Vagina (tissue), 2 donors: ENCODE measurements around the gene CRYBA2.

Source experiments
- CTCF ChIP-seq, 3 experiments: fragments of 450-650 bp in 2 of 3; fragments of 200-600 bp in 1 of 3; sonication (generic) in 1 of 3; IDR thresholded peaks; one replicate each; pipeline ENCODE4 v1.5.1; 2017 to 2019; ENCODE audit warnings: antibody characterized with exemption in 3 of 3, mild to moderate bottlenecking in 2 of 3, moderate library complexity in 2 of 3
- POLR2A ChIP-seq, 2 donors: fragments of 450-650 bp; IDR thresholded peaks; one replicate each; pipeline ENCODE4 v1.6.1; 2017; ENCODE audit warnings: antibody characterized with exemption in 2 of 2, mild to moderate bottlenecking in 2 of 2, moderate library complexity in 2 of 2
- POLR2AphosphoS5 ChIP-seq, 2 donors: sonication (generic); formaldehyde crosslinking; IDR thresholded peaks; one replicate each; pipeline ENCODE4 v1.9.0; 2017; ENCODE audit warnings: antibody characterized with exemption in 2 of 2, mild to moderate bottlenecking in 2 of 2, low read depth in 1 of 2; ENCODE audit not compliant: insufficient read depth in 1 of 2

GRCh38 chr2:218999021-218999880, 6.0 kb upstream of the CRYBA2 start:
- TF ChIP-seq CTCF (IDR thresholded peaks at IDR 0.05), result no peak
- no peak for TF ChIP-seq POLR2AphosphoS5 (IDR thresholded peaks at IDR 0.05; ENCODE audit: insufficient read depth in 1 of 2, low read depth in 1 of 2)
- TF ChIP-seq POLR2A (IDR thresholded peaks at IDR 0.05), result no peak
